HG03565 (cell line): ENCODE measurements around the gene TTC21B.
A peak's percentile ranks its signal among the peaks of the same experiment; 100 is the strongest.
"Not testable (repeated sequence)": the region's sequence is repeated elsewhere in the genome, so short reads cannot be mapped to it uniquely, and the experiment has no call there.

Source experiments
- ATAC-seq: cut with Tn5 transposase; IDR thresholded peaks from one replicate; pipeline ENCODE4 v1.9.1; 2021; ENCODE audit warnings: mild to moderate bottlenecking, moderate library complexity; ENCODE audit not compliant: unreplicated experiment

Gene TTC21B

DNA sequence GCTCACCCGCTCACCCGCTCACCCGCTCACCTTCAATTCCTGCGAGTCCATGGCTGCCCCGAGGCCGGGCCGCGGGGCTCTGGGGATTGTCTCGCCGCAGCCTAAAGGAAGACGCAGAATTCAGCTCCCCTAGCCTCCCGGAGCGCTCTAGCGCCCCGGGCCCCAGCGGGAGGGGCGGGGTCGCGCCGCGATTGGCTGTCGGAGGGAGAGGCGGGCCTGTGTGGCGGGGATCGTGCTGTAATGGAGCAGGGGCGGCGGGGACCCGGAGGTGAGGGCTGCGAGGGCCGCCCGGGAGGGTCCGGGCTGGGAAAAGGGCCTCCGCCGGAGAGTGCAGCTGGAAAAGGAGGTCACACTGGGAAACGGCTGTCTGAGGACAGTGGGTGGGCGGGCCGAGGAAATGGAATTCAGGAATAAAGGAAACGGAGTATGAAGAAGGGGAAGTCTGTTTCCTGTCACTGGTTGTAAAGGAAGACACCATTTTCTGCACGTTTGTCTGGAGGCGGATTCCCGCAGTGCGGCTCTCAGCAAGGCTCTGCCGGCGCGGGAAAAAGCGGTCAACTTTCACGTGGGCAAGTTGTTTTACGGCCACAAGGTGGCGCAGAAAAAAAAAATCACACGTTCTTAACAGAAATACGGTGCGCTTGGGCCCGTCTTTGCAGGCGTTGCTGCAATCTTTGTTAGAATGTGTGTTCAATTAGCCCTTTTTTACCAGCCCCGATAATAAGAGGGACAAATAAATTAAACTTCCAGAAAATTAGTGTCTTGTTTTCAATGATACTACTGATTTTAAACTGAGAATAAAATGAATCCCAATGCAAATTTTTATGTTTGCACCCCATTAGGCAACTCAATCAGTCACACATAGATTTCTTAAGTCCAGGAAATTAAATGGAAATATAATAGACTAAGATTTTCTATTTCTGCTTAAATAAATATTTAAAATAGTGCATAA is at the start of gene TTC21B:
TSS of gene TTC21B (minus strand) at position 122 of the 952 bp plus-strand sequence. CDS start at position 51, 71 bp downstream.
- peak; percentile 83 for ATAC-seq

DNA sequence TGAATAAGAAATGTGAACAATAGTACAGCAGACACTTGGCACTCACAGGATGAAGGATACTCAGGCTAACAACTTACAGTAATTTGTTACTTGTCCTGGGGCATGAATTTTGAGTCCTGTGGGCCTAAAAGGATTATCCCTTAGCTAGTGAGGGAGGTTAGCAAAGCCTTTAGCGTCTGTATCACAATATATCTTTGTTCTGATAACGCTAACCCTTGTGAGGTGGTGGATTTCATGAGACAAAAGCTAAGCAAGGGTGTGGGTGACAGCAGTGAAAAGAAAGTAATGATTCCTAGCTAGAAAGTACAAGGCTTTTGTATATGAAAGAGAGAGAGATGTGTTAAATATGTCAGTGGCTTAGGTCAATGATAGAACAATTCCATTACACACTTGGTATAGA is 46.8 kb upstream of the TTC21B start:
- ATAC-seq = no peak

DNA sequence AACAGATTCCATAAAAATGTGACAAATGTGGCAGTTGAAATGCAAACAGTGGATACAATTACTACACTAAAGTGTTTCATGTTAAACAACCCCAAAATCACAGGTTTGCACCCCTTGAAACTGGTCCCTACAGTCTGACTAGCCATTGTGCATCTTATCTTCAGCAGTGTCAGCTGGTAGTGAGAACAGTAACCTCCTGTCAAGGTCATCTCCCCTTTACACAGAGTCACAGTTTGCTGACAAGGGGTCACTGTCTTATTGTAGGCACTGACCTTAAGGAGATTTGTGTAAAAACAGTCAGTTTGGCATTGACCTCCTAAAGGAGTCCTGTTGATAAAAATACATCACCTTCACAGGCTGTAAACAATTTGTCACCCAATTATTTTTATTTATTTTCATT is 37.3 kb upstream of the TTC21B start:
- no peak for ATAC-seq

DNA sequence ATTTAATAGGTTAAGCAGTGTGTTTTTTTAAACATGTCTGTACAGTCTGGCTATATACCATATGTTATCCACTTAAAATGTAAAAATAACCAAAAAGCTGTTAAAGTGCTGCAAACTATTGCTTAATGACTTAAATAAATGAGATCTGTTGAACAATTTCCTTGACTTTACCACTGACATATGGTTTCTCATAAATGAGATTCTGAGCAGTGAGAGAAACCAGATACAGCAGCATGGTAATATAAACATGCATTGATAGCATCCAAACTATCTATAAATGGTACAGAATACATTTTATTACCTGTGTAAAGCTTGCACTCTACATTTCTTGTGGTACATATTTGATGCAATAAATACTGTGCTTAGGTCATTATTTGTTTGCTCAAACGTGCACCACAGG is 36.3 kb upstream of the TTC21B start:
- ATAC-seq = no peak

DNA sequence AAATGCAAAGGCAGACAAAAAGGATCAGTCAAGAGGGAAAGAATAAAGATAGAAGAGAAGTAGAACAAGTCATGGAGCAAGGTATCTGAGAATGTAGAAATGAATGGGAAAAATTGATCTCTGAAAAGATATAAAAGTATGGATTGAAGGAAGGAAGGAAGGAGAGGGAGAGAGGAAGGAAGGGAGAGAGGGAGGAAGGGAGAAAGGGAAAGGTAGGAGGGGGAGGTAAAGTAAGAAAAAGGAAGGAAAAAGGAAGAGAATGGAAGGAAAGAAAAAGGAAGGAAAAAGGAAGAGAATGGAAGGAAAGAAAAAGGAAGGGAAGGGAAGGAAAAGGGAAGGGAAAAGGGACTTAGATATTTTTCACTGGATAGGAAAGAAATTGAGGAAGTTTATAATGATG is 31.5 kb upstream of the TTC21B start:
- ATAC-seq = no peak

DNA sequence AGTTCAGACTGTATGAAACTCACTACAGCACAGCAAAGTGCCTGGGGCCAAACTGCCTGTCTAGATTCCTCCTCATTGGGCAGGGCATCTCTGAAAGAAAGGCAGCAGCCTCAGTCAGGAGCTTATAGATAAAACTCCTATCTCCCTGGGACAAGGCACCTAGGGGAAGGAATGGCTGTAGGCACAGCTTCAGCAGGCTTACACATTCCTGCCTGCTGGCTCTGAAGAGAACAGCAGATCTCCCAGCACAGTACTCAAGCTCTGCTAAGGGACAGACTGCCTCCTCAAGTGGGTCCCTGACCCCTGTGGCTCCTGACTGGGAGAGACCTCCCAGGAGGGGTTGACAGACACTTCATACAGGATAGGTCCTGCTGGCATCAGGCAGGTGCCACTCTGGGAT is 18.6 kb upstream of the TTC21B start:
- not testable (repeated sequence) for ATAC-seq

DNA sequence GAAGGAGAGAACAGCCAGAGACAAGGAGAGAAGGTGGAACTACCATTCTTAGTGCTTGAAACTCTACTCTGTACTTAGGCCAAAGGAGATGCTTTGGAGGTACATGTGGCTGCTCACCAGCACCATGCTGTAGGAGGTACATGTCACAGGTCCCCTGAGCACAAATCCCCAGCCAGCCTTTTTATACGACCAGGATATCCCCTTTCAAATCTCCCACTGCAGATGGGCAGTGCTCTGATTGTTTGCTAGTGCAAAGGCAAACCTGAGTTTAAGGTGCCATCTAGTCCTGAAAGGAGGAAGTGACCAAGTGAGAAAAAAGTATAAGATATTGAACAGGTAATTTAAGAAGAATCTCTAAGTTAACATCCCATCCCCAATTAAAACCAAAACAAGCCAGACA is 17.1 kb upstream of the TTC21B start:
- ATAC-seq = no peak

DNA sequence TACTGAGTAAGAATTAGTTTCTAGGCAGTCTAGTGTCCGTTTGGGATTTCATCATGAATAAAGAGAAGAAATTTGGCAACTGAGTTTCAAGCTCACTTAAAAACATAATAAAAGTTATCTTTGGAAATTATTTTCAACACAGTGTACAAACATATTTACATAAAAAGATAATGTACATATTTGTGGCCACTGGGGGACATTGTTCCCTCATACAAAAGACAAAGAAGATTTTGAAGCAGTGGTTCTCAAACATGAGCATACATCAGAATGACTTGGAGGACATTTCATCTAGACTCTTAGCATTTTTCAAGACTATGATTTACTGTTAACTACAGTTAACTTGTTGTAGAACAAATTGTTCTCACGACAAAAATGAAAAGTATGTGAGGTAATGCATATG is 15.7 kb upstream of the TTC21B start:
- no peak for ATAC-seq

DNA sequence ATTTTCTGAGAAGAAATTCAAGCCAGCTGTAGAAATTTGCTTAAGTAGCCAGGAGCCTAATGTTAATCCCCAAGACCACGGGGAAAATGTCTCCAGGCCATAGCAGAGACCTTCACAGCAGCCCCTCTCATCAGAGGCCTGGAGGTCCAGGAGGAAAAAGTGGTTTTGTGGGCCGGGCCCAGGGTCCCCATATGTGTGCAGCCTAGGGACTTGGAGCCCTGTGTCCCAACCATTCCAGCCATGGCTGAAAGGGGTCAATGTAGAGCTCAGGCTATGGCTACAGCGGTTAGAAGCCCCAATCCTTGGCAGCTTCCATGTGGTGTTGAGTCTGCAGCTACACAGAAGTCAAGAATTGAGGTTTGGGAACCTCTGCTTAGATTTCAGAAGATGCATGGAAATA is 14.2 kb upstream of the TTC21B start:
- ATAC-seq = no peak

DNA sequence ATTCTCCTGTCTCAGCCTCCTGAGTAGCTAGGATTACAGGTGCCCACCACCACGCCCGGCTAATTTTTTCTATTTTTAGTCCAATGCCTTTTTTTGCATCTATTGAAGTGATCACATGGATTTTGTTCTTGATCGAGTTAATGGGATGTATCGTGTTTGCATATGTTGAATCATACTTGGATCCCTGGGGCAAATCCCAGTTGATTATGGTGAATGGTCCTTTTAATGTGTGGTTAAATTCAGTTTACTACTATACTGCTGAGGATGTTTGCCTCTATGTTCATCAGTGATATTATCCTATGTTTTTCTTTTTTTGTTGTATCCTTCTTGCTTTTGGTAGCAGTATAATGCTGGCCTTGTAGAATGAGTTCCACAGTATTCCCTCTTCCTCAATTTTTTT is 8.2 kb upstream of the TTC21B start:
- ATAC-seq = no peak

DNA sequence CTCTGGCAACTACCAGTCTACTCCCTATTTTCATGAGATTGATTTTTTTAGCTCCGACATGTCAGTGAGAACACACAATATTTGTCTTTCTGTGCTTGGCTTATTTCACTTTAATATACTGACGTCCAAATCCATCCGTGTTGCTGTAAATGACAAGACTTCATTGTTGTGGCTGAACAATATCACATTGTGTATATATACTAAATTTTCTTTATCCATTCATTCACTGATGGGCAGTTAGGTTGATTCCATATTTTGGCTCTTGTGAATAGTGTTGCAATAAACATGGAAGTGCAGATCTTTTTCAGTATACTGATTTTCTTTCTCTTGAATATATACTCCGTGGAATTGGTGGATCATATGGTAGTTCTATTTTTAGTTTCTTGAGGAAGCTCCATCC is 5.8 kb upstream of the TTC21B start:
- no peak for ATAC-seq

DNA sequence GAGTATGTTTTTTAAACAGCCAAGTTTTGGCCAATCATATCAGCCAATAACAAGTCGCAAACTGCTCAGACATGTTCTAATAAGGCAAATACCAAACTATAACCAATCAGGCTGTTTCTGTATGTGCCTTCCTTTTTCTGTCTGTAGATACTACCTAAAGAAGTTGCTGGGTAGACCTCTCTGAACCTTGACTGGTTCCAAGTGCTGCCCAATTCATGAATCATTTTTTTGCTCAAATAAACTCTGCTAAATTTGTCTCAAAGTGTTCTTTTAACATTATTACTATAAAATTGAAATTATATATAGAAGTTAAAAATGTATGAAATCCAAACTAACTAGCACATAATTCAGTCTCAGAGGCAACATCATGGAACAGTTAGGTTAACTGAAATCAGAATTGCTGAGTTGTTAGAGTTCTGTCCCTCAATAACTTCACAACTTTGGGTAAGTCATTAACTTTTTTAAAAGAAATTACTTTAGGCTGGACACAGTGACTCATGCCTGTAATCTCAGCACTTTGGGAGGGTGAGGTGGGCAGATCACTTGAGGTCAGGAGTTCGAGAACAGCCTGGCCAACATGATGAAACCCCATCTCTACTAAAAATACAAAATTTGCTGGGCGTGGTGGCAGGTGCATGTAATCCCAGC is 4.9 kb upstream of the TTC21B start:
- ATAC-seq = no peak

DNA sequence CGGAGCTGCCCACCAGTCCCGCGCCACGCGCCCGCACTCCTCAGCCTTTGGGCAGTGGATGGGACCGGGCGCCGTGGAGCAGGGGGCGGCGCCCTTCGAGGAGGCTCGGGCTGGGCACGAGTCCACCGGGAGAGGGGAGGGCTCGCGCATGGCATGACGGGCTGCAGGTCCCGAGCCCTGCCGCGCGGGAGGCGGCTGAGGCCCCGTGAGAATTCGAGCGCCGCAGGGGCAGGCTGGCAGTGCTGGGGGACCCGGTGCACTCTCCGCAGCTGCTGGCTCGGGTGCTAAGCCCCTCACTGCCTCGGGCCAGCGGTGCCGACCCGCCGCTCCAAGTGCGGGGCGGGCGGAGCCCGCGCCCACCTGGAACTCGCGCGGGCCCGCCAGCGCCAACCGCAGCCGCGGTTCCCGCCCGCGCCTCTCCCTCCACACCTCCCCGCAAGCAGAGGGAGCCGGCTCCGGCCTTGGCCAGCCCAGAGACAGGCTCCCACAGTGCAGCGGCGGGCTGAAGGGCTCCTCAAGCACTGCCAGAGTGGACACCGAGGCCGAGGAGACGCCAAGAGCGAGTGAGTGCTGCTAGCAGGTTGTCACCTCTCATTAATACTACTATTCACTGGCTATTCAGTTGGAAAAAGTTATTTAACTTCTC is 3.6 kb upstream of the TTC21B start:
- no peak for ATAC-seq

DNA sequence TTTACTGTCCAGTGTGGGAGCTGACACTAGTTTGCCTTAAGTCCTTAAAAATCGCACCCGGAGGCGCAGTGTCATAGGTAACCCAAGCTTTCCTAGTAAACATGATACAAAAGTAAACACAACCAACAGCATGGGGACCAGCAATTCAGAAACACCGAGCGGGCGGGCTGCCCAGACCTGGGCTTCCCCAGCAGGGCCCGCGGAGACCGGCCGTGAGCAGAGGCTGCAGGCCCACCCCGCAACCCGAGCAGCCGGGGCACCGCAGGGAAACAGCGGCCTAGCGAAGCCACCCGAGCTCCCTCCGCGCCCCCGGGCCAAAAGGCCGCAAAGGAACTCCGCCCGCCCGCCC is 296 bp downstream of the TTC21B start:
- ATAC-seq = peak; percentile 16

DNA sequence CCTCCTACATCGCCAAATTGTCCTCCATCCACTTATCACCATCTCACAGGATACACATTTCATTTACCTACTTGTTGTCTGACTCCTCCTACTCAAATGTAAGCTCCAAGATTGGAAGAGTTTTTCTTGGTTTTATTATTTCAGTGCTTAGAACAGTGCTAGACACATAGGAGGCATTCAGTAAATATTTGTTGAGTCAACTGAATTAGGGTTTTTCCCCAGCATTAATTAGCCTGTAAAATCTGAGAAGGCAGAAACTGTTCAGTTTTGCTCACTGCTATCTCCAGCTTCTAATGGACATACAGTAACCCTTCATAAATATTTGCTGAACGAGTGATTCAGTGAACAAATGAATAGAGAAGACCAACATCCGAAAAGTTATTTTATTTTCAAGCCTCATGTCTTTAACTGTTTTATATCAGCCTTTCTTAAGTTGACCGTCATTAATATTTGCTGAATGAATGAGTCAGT is 800 bp downstream of the TTC21B start:
- no peak for ATAC-seq

DNA sequence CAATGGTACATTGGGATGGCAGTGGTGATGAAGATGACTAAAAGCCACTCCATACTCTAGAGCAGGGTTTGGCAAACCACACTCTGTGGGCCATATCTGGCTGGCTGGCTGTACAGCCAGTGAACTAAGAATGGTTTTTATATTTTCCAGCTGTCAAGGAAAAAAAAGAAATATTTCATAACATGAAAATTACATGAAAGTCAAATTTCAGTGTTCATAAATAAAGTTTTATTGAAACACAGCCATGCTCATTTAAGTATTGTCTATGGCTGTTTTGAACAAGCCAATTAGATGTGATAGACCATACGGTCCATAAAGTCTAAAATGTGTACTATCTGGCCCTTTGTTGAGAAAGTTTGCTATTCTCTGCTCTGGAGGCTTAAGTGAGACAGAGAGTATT is 1.5 kb downstream of the TTC21B start:
- no peak for ATAC-seq

DNA sequence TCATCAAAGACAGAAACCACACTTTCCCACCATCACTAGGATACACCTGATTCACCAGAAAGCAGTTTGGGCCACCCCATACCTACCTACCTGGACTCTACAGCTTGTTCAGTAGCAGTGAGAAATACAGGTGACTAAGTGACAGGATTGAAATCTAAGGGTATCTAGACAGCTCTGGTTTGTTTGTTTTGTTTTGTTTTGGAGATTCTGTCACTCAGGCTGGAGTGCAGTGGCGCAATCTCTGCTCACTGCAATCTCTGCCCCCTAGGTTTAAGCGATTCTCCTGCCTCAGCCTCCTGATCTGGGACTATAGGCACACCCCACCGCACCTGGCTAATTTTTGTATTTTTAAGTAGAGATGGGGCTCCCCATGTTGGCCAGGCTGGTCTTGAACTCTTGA is 3.1 kb downstream of the TTC21B start:
- ATAC-seq = no peak

DNA sequence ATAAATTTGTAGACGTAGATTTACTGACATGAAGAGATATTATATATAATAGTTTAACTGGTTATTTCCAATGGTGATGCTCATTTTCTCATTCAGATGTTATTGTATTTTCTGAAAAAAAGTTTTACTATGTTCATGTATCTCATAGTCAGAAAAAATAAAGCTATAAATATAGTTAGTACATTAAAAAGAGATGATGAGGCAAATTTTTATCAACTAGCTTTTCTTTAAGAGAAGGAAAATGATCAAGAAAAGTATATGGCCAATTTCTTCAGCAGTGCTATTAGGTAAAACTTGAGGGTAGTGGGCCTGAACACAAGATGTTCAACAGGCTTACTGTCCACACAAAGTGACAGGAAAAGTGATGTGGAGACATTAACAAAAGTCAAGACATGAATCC is 11.7 kb downstream of the TTC21B start:
- no peak for ATAC-seq

DNA sequence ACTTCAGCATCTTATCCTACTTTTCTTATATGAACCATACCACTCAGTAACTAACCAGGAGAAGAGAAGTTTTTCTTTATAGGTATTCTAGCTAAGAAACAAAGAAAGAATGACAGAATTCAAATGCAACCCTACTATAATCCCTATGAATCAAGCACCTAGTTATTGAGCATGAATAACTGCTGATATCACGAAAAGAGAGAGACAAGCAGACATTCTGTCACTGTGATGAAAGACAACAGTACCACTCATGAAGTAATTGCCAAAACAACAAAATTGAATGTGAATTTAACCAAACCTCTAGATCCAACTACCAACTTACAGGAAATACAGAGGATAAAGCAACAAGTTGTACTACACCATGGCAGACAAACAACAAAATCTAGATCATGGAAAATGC is 15.3 kb downstream of the TTC21B start:
- ATAC-seq = no peak

DNA sequence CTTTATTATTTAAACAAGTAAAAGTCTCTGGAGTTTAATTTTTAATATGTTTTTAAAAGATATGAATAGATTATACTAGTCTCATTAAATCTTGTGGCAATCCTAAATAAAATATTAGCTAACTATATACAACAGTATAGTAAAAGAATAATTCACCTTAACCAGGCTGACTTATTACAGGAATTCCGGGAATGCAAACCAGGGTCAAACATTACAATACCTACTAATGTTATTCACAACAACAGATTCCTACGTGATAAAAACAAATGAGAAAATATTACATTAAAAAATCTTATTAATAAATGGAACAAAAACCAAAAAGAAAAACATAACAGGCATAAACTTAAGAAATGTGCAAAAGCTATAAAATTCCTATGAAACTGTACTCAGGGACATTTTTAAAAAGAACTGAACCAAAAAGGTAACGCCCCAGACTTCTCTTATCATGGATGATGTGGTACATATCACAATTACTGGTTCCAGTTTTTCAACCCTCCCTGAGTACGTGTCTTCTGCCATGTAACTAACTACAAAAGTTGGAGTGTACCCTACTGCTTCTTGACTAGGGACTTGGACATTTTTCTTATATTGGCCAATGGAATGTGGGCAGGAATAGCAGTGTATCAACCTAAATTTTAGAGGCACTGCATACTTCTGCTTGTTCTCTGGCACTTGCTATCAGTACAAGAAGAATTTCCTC is 20.2 kb downstream of the TTC21B start:
- no peak for ATAC-seq

DNA sequence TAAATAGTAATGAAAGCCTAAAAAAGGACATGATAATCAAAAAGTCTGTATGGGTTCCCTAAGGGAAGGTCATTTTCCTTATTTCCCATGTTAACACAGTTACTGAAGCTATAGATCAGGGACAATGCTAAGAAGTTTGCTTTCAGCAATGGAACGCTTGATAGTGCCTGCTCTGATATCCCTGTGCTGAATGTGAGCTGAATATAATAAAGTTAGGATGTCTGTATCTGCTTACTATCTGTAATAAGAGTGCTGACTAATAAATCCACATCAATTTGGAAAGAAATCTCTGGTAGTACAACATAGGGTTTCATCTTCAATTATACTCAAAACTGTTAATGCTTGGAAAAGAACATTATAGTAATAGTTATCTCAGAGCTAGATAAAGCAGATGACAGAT is 25.8 kb downstream of the TTC21B start:
- no peak for ATAC-seq
